ENCODE data around the gene ATP9B.

Gene ATP9B

GRCh38 chr18:79425569-79425886 lies 356.3 kb downstream of the ATP9B start:
- H3K4me3 ChIP-seq (ENCODE audit: low read depth, low read length): no peak overlapping the region
- DNase-seq (ENCODE audit: low read depth): no peak

DNA sequence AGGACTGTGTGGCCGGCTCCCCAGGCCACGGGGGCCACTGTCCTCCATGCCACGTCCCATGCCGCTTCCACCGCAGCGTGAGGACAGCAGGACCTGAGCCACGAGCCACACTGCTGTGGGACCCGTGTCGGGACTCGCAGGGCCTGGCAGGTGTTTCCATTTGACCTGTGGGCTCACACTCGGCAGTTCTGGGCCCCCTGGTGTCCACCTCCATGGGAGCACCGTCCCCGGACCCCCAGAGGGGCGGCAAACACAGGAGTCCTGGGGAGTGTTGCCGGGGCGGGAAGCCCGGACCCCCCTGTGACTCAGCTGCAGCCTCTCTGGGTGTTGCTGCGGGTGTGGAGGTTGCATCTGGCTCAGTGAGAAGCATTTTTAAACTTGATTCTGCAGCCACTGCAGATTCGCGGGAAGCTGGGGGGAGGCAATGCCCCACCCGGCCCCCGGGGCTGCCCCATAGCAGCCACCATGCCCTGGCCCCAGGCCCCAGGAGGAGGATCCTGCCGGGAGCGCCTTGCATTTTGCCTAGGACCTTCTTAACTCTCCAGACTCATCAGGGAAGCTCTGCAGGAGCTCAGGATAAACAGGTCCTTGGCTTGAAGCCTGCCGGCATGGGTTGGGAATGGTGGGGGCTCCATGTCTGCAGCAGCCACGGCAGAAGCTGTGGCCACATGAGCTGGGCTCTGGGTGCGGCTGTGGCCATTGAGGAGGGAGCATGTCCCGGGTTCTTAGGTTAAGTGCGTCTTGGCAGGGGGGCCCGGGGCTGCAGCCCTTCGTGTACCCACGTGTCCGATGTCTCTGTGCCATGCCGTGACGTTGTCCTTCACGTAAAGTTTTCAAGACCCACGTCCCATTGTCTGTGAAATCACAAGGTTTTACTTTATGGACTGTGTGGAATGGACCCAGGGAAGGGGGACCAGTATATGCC lies 357.4 kb downstream of the ATP9B start:
- H3K4me3 ChIP-seq (ENCODE audit: low read depth, low read length): no peak overlapping the region
- DNase-seq (ENCODE audit: low read depth): no peak

- no peak overlapping the region for H3K4me3 ChIP-seq (ENCODE audit: low read depth, low read length)
- DNase-seq (ENCODE audit: low read depth): no peak
Measured at GRCh38 chr18:79427368-79428225, 358.4 kb downstream of the ATP9B start.

Measured in skeletal muscle cell (primary cell).